Osteoblast (primary cell): ENCODE results near the gene TMEM260. TPM values are rescaled to one million over a fixed set of nuclear protein-coding genes. Genes with fewer than 3 reads are reported as not detected.
"Not testable (repeated sequence)": the region's sequence is repeated elsewhere in the genome, so short reads cannot be mapped to it uniquely, and the experiment has no call there.

Source experiments
- DNase-seq: peaks from one replicate; pipeline ENCODE4 v3.0.0; 2011; ENCODE audit warnings: low spot score, mixed read lengths; ENCODE audit not compliant: insufficient read length; ENCODE audit errors: missing footprints
- H2AFZ ChIP-seq: 2 replicates; pipeline ENCODE4 v1.6.0; 2011; ENCODE audit warnings: mild to moderate bottlenecking, low read length
- H3K27ac ChIP-seq: 2 replicates; pipeline ENCODE4 v1.5.1; 2011; ENCODE audit warnings: mild to moderate bottlenecking, low read depth, low read length, moderate library complexity
- H3K27me3 ChIP-seq: 2 replicates; pipeline ENCODE4 v1.6.0; 2012; ENCODE audit warnings: mild to moderate bottlenecking, control low read depth, inconsistent platforms, low read length, moderate library complexity; ENCODE audit not compliant: insufficient read depth
- H3K36me3 ChIP-seq: 2 replicates; pipeline ENCODE4 v1.5.1; 2011; ENCODE audit warnings: mild to moderate bottlenecking, low read length, control low read depth, moderate library complexity; ENCODE audit not compliant: insufficient read depth
- H3K4me1 ChIP-seq: 2 replicates; pipeline ENCODE4 v1.5.1; 2011; ENCODE audit warnings: mild to moderate bottlenecking, low read length, control low read depth, moderate library complexity; ENCODE audit not compliant: insufficient read depth
- H3K4me2 ChIP-seq: 2 replicates; pipeline ENCODE4 v1.6.0; 2011; ENCODE audit warnings: mild to moderate bottlenecking, low read length; ENCODE audit not compliant: insufficient read depth
- H3K4me3 ChIP-seq: fragments of 200-600 bp; sonication (generic); 3 replicates; pipeline ENCODE4 v1.5.1; 2012; ENCODE audit warnings: mild to moderate bottlenecking, low read length, inconsistent platforms; ENCODE audit not compliant: insufficient read depth
- H3K79me2 ChIP-seq: 2 replicates; pipeline ENCODE4 v1.6.0; 2012; ENCODE audit warnings: mild to moderate bottlenecking, low read length, control low read depth, inconsistent platforms; ENCODE audit not compliant: insufficient read depth
- H3K9me3 ChIP-seq: 2 replicates; pipeline ENCODE4 v1.5.1; 2011; ENCODE audit warnings: low read depth, low read length, control low read depth
- H4K20me1 ChIP-seq: 2 replicates; pipeline ENCODE4 v1.6.0; 2012; ENCODE audit warnings: mild to moderate bottlenecking, low read length, control low read depth; ENCODE audit not compliant: insufficient read depth
- CTCF ChIP-seq: IDR thresholded peaks from 2 replicates; pipeline ENCODE4 v1.5.1; 2011; ENCODE audit warnings: mild to moderate bottlenecking, low read depth, low read length, moderate library complexity; ENCODE audit errors: extremely low read depth
- total RNA-seq: library from RNA; depleted of rRNA; stranded (reverse); fragments of >200 nt; gene quantifications from 2 replicates; pipeline ENCODE4 v1.2.3, GENCODE V29; 2012

TMEM260 gene
- total RNA-seq, 1 donor: 15.6 TPM

- H3K4me1 ChIP-seq: no peaks in the 10 kb centered on the region
- no peak for DNase-seq
- H3K79me2 ChIP-seq: no peaks in the 10 kb centered on the region
- no peaks in the 10 kb centered on the region for H3K36me3 ChIP-seq
- no peak for TF ChIP-seq CTCF
- H3K9me3 ChIP-seq: no peaks in the 10 kb centered on the region
- H3K4me2 ChIP-seq: no peak overlapping the region
- no peak overlapping the region for H2AFZ ChIP-seq
- H3K4me3 ChIP-seq: no peak overlapping the region
- H3K27ac ChIP-seq: no peak overlapping the region
- H3K27me3 ChIP-seq: peaks cover 3% of the 10 kb centered on the region
- no peaks in the 10 kb centered on the region for H4K20me1 ChIP-seq
These were observed 86.7 kb downstream of the TMEM260 start for GRCh38 chr14:56666294-56666693.

- Histone ChIP-seq H3K4me3 (no peak overlapping the region), H3K27me3 (peaks cover 3% of the 10 kb centered on the region), H3K36me3 (no peaks in the 10 kb centered on the region), H3K9me3 (no peaks in the 10 kb centered on the region), H3K27ac (no peak overlapping the region), H3K79me2 (no peaks in the 10 kb centered on the region), H4K20me1 (no peaks in the 10 kb centered on the region), H3K4me2 (no peak overlapping the region), H2AFZ (no peak overlapping the region), H3K4me1 (no peaks in the 10 kb centered on the region)
- no peak for TF ChIP-seq CTCF
- no peak for DNase-seq
These were observed 87.1 kb downstream of the TMEM260 start for GRCh38 chr14:56666716-56667115.

GRCh38 chr14:56667290-56667689 lies 87.7 kb downstream of the TMEM260 start:
- not testable (repeated sequence) for H2AFZ ChIP-seq, H4K20me1 ChIP-seq, H3K9me3 ChIP-seq, H3K27ac ChIP-seq, H3K4me3 ChIP-seq, H3K4me2 ChIP-seq, H3K4me1 ChIP-seq, H3K27me3 ChIP-seq, H3K79me2 ChIP-seq, DNase-seq, H3K36me3 ChIP-seq

GRCh38 chr14:56676042-56676441 lies 96.4 kb downstream of the TMEM260 start:
- Histone ChIP-seq H3K79me2 (no peaks in the 10 kb centered on the region), H3K9me3 (no peaks in the 10 kb centered on the region), H3K4me2 (no peak overlapping the region), H3K4me3 (no peak overlapping the region), H2AFZ (no peak overlapping the region), H3K27ac (no peak overlapping the region), H3K36me3 (no peaks in the 10 kb centered on the region), H4K20me1 (no peaks in the 10 kb centered on the region), H3K27me3 (no peaks in the 10 kb centered on the region), H3K4me1 (no peaks in the 10 kb centered on the region)
- DNase-seq: no peak
- TF ChIP-seq CTCF: no peak
